ENCODE results near the gene PCSK1N.
"Not testable (repeated sequence)": the region's sequence is repeated elsewhere in the genome, so short reads cannot be mapped to it uniquely, and the experiment has no call there.

DNA sequence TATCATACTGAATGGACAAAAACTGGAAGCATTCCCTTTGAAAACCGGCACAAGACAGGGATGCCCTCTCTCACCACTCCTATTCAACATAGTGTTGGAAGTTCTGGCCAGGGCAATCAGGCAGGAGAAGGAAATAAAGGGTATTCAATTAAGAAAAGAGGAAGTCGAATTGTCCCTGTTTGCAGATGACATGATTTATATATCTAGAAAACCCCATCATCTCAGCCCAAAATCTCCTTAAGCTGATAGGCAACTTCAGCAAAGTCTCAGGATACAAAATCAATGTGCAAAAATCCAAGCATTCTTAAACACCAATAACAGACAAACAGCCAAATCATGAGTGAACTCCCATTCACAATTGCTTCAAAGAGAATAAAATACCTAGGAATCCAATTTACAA lies 36.6 kb upstream of the PCSK1N start:
- not testable (repeated sequence) for TF ChIP-seq POLR2A, POLR2AphosphoS5 (IDR thresholded peaks at IDR 0.05; ENCODE audit: low read depth, low read length)

Measured in GM12892 (cell line).